ENCODE results near the gene DLG5.

Gene DLG5

DNA sequence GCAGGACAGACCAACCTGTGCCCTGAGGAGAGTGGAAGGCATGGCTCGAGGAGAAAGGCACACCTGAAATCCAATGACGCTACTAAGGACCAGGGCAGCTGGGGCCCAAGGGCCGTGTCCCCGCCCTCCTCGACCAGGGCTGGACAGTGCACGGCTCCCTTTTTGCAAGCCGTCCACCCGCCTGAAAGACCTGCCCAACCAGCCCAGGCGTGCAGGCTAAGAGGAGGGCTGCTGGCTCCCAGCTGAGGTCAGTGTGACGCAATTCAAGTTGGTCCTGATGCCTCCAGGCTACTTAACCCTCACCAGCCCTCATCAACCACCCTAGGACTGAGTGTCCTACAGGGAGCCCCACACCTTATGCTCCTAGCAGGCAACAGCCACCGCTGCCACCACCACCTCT, 69.3 kb downstream of the DLG5 start:
- Mint-ChIP-seq H3K27me3 (no peaks in the 10 kb centered on the region), H3K4me3 (no peak overlapping the region), H3K4me1 (no peaks in the 10 kb centered on the region), H3K36me3 (no peaks in the 10 kb centered on the region), H3K9me3 (no peaks in the 10 kb centered on the region), H3K27ac (no peak overlapping the region)

DNA sequence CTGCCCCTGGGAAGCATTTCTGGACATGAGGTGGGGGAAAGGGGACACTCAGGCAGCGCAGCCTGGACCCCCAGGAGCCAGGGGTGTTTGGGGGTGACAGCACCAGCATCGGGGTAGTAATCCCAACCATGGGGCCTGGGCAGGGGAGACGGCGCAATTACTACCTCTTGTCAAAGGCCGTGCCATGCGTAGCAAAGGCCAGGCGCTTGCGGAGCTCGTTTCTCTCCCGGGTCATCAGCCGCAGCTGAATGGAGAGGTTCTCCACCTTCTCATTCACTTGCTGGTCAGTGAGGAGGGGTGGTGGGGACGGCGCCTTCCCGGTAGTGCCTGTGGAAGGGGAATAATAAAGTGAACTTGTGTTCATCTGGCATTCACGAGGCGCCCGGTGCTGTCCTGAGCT, 70.0 kb downstream of the DLG5 start:
- no peaks in the 10 kb centered on the region for H3K36me3 Mint-ChIP-seq
- H3K9me3 Mint-ChIP-seq, result no peaks in the 10 kb centered on the region
- H3K4me3 Mint-ChIP-seq, result no peak overlapping the region
- no peaks in the 10 kb centered on the region for H3K27me3 Mint-ChIP-seq
- H3K4me1 Mint-ChIP-seq, result no peaks in the 10 kb centered on the region
- H3K27ac Mint-ChIP-seq, result no peak overlapping the region

DNA sequence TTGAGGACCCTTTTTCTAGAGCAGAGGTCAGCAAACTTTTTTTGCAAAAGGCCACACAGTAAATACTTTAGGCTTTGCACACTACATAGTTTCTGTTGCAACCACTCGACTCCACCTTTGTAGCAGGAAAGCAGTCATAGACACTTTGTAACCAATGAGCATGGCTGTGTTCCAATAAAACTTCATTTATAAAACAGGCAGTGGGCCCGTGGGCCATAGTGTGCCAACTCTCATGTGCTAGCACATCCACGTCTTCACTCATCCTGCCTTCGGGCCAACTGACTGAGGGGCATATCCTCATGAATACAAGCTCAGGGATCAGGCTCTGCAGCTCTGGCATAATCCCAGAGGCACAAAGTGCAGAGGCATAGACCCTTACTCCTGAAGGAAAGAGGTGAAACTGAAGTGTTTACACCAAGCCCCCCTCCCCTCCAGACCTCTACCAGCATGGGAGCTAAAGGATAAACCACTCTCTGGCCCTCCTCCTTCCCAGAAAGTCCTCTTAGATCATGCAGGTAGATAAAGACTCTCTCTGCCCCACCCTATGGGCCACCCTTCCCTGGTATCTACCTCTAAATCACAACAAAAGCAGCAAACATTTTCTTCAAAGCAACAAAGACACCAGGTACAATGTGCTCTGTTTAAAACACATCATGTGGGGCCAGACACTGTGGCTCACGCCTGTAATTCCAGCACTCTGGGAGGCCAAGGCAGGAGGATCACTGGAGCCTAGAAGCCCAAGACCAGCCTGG, 71.0 kb downstream of the DLG5 start:
- no peaks in the 10 kb centered on the region for H3K4me1 Mint-ChIP-seq
- no peaks in the 10 kb centered on the region for H3K9me3 Mint-ChIP-seq
- H3K27ac Mint-ChIP-seq, result no peak overlapping the region
- H3K27me3 Mint-ChIP-seq, result no peaks in the 10 kb centered on the region
- no peak overlapping the region for H3K4me3 Mint-ChIP-seq
- H3K36me3 Mint-ChIP-seq, result no peaks in the 10 kb centered on the region

- Mint-ChIP-seq H3K27me3 (no peaks in the 10 kb centered on the region), H3K36me3 (no peaks in the 10 kb centered on the region), H3K4me3 (no peak overlapping the region), H3K9me3 (no peaks in the 10 kb centered on the region), H3K4me1 (no peaks in the 10 kb centered on the region), H3K27ac (no peak overlapping the region)
Measured at GRCh38 chr10:77854115-77854514, 72.4 kb downstream of the DLG5 start.

- Mint-ChIP-seq H3K4me3 (no peak overlapping the region), H3K27me3 (no peaks in the 10 kb centered on the region), H3K4me1 (no peaks in the 10 kb centered on the region), H3K9me3 (no peaks in the 10 kb centered on the region), H3K27ac (no peak overlapping the region), H3K36me3 (no peaks in the 10 kb centered on the region)
Measured at GRCh38 chr10:77853256-77853655, 73.3 kb downstream of the DLG5 start.

- Mint-ChIP-seq H3K9me3 (no peaks in the 10 kb centered on the region), H3K27me3 (no peaks in the 10 kb centered on the region), H3K4me3 (no peak overlapping the region), H3K4me1 (no peaks in the 10 kb centered on the region), H3K36me3 (no peaks in the 10 kb centered on the region), H3K27ac (no peak overlapping the region)
Measured at GRCh38 chr10:77850620-77851231, 75.8 kb downstream of the DLG5 start.

DNA sequence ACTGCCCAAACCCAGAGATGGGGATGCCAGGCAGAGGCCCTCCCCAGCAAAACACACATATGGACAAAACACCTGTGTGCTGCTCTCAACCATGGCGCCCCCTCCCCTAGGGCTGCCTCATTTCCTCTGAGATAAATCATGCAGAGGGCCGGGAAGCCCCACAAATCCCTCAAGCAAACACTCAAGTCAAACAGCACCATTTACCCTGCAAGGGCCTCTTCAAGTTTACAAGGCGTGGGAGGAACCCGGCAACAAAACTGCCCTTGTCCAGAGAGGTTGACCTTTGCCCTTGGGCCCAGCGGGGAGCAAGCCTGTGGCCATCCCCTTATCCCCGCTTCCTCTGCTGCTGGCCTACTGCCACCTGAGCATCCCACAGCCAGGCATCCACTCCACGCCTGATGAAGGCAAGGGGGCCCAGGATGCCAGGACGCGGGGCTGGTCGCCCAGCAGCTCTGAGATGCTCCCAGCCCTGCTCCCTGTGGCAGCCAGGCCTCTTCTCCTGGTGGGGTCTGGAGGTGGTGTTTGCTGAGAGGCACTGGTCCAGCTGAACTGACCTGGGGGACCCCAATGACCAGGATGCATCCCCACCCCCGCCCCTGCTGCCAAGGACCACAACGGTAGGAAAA, 77.4 kb downstream of the DLG5 start:
- Mint-ChIP-seq H3K4me3 (no peak overlapping the region), H3K27ac (no peak overlapping the region), H3K9me3 (no peaks in the 10 kb centered on the region), H3K4me1 (no peaks in the 10 kb centered on the region), H3K27me3 (no peaks in the 10 kb centered on the region), H3K36me3 (no peaks in the 10 kb centered on the region)

DNA sequence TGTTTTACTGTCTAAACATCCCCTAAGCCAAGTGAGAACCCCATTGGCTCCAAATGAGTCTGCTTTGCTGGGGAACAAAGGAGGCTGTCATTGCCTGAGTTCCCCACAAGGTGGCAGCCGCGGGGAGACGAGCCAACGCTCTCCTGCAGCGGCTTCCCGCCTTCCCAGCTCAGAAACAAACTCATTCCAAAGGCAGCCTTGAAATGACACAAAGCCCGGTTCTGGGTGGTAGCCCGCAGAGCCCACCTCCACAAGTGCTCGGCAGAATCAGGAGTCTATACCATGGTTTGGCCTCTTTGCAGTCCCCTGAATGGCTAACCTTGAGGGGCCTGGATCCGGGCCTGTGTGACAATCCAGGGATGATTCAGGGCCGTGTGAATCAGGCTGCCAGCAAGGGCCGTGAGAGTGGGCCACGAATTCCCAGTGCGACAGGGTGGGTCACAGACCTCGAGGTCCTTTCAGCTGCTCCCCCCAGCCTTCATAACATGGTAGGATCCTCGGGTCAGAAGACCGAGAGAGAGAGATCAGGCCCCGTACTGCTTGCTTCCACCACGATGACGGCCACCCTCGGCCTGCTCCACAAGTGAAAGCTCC, 79.7 kb downstream of the DLG5 start:
- Mint-ChIP-seq H3K4me3 (no peak overlapping the region), H3K27ac (no peak overlapping the region), H3K27me3 (no peaks in the 10 kb centered on the region), H3K36me3 (no peaks in the 10 kb centered on the region), H3K4me1 (no peaks in the 10 kb centered on the region), H3K9me3 (no peaks in the 10 kb centered on the region)

DNA sequence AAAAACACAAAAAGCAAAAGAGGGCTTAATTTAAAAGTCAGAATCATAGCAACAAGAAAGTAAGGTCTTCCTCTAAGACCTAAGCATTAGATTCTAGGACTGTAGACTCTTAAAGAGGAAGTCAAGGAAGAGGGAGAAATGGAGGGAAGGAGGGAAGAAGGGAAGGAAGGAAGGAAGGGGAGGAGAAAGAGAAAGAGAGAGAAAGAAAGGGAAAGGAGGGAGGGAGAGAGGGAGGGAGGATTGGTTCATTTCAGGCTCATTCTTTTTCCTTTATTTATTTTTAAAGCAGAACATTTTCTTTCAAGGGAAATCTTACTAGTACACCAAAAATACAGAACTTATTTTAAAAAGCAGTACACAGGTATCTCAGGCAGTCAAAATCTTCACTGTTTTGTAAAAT, 81.1 kb downstream of the DLG5 start:
- Mint-ChIP-seq H3K27me3 (no peaks in the 10 kb centered on the region), H3K4me3 (no peak overlapping the region)

DNA sequence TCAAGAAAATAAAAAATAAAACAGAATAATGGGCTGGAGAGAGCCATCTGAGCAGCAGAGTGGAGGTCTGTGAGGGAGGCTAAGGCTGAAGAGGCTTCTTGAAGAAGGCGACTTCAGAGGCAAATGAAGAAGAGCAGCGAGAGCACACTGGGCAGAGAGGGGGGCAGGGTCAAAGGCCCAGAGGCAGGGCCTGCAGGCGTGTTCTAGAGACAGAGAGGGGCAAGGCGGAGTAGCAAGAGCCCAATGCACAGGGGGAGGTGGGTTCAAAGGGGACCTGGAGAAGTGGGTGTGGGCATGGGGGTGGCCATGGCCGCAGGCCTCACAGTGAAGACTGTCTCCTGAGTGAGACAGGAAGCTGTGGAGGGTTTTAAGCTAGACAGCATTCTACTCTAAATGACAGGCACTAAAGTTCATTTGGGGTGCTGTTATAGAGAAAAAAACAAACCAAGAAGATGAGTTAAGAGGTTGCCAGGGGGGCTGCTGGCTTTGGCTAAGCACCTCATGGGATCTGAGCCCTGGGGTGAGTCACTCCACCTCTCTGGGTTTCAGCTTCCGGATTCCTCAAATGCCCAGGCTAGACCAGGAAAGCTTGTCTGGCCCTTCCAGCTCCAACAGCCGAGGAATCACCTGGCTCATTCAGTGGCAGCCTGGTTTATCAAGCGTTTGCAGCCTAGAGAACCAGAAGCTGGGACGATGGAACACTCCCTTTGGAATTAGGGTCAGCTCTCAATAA, 81.7 kb downstream of the DLG5 start:
- no peaks in the 10 kb centered on the region for H3K27me3 Mint-ChIP-seq
- H3K4me3 Mint-ChIP-seq, result no peak overlapping the region
- H3K36me3 Mint-ChIP-seq, result no peaks in the 10 kb centered on the region
- no peaks in the 10 kb centered on the region for H3K4me1 Mint-ChIP-seq
- no peaks in the 10 kb centered on the region for H3K9me3 Mint-ChIP-seq
- H3K27ac Mint-ChIP-seq, result no peak overlapping the region

More for the DNA sequence above, 81.1 kb downstream of the DLG5 start:
- no peak overlapping the region for H3K27ac Mint-ChIP-seq
- H3K36me3 Mint-ChIP-seq, result no peaks in the 10 kb centered on the region
- H3K4me1 Mint-ChIP-seq, result no peaks in the 10 kb centered on the region
- no peaks in the 10 kb centered on the region for H3K9me3 Mint-ChIP-seq

- no peaks in the 10 kb centered on the region for H3K27me3 Mint-ChIP-seq
- no peaks in the 10 kb centered on the region for H3K4me1 Mint-ChIP-seq
- H3K36me3 Mint-ChIP-seq, result no peaks in the 10 kb centered on the region
- H3K4me3 Mint-ChIP-seq, result no peak overlapping the region
- H3K9me3 Mint-ChIP-seq, result no peaks in the 10 kb centered on the region
- no peak overlapping the region for H3K27ac Mint-ChIP-seq
Measured at GRCh38 chr10:77844177-77844576, 82.4 kb downstream of the DLG5 start.

DNA sequence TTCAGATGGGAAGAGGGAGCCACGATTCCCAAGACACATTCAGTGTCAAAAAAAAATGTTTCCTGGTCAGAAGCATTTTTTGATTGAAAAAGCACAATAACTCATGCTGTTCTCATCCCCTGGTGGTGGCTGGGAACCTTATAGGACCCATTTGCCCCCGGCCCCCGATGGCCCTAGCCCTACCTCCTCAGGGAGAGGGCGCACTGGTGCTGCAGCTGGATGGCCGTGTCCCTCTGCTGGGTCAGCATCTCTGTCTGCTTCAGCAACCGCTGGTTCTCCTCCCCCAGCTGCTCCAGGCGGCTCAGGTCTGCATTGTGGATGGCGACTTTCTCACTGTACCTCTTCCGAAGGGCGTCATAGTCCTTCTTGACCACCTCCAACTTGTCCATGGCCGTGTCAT, 83.3 kb downstream of the DLG5 start:
- no peak overlapping the region for H3K4me3 Mint-ChIP-seq
- H3K9me3 Mint-ChIP-seq, result no peaks in the 10 kb centered on the region
- H3K27ac Mint-ChIP-seq, result no peak overlapping the region
- no peaks in the 10 kb centered on the region for H3K27me3 Mint-ChIP-seq
- no peaks in the 10 kb centered on the region for H3K36me3 Mint-ChIP-seq
- no peaks in the 10 kb centered on the region for H3K4me1 Mint-ChIP-seq

- Mint-ChIP-seq H3K36me3 (no peaks in the 10 kb centered on the region), H3K9me3 (no peaks in the 10 kb centered on the region), H3K27me3 (no peaks in the 10 kb centered on the region), H3K27ac (no peak overlapping the region), H3K4me3 (no peak overlapping the region), H3K4me1 (no peaks in the 10 kb centered on the region)
Measured at GRCh38 chr10:77842652-77843212, 83.8 kb downstream of the DLG5 start.

DNA sequence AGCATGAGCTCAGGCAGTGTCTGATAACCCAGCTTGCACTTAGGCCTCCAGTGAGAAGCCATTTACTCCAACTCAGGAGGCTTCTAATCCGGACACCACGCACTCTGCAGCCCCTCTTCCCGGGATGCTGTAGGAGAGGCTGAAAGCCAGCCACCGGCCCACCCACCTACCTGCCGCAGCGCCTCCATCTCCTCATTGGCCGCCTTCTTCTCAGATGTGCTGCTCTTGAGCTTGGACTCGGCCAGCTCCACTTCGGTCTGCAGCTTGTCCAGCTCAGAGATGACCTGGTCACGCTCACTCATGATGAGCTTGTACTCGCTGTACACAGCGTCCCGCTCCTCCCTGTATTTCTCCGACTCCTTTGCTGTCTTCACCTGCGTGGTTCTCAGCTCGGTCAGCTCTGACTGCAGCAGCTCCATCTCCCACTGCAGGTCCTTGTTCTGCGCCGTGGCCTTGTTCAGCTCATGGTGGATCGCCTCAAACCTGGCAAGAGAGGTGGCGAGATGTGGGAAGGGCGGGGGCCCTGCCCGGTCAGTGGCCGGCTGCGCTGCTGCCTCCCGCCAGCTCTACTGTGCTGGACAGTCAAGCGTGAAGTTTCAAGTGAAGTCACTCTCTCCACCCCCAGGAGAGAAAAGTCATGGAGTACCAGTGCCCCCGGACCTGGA, 84.7 kb downstream of the DLG5 start:
- Mint-ChIP-seq H3K27ac (no peak overlapping the region), H3K4me1 (peaks cover 5% of the 10 kb centered on the region), H3K36me3 (no peaks in the 10 kb centered on the region), H3K27me3 (no peaks in the 10 kb centered on the region), H3K9me3 (no peaks in the 10 kb centered on the region), H3K4me3 (no peak overlapping the region)

DNA sequence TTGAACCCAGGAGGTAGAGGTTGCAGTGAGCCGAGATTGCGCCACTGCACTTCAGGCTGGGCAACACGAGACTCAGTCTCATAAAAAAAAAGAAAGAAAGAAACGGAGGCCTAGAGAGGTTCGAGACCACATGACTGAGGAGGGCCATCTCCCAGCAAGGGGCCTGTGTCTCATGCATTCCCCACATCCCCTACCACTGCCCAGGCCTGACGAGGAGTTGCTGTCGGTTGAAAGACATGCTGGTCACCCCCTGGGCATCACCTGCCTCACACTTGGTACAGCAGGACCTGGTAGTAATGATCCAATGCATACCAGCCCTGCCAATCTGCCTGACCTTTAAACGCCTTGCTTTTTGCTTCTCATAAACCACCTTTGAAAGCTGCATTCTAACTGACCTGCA, 85.9 kb downstream of the DLG5 start:
- no peaks in the 10 kb centered on the region for H3K36me3 Mint-ChIP-seq

More for the DNA sequence above, 85.9 kb downstream of the DLG5 start:
- H3K4me3 Mint-ChIP-seq, result no peak overlapping the region
- H3K4me1 Mint-ChIP-seq, result peaks cover 12% of the 10 kb centered on the region
- no peaks in the 10 kb centered on the region for H3K9me3 Mint-ChIP-seq
- H3K27ac Mint-ChIP-seq, result no peak overlapping the region
- no peaks in the 10 kb centered on the region for H3K27me3 Mint-ChIP-seq

Data from activated naive CD4-positive, alpha-beta T cell treated with anti-CD3 and anti-CD28 coated beads, Interleukin-2, amount 50 U/mL, for 24 hours (primary cell).